Activated naive CD4-positive, alpha-beta T cell (primary cell): Measurements from ENCODE around the gene ARFGEF3.

Experiments
- DNase-seq, 4 experiments: peaks; one replicate each; lab custom pipeline; 2025; lab: John Stamatoyannopoulos, UW

The ARFGEF3 gene

GRCh38 chr6:138308731-138309110, 147.0 kb downstream of the ARFGEF3 start:
- no peak for DNase-seq

GRCh38 chr6:138309695-138310094, 148.0 kb downstream of the ARFGEF3 start:
- no peak for DNase-seq

- no peak for DNase-seq
These were observed 148.6 kb downstream of the ARFGEF3 start for GRCh38 chr6:138310294-138310693.

- DNase-seq: no peak
These were observed 149.1 kb downstream of the ARFGEF3 start for GRCh38 chr6:138310821-138311220.

GRCh38 chr6:138311268-138311667, 149.5 kb downstream of the ARFGEF3 start:
- DNase-seq: no peak

- DNase-seq: no peak
These were observed 157.1 kb downstream of the ARFGEF3 start for GRCh38 chr6:138318741-138319375.

- DNase-seq: no peak
These were observed 160.2 kb downstream of the ARFGEF3 start for GRCh38 chr6:138321934-138322333.

GRCh38 chr6:138323821-138324220, 162.1 kb downstream of the ARFGEF3 start:
- DNase-seq: no peak

GRCh38 chr6:138328210-138328609, 166.5 kb downstream of the ARFGEF3 start:
- DNase-seq: no peak

- no peak for DNase-seq
These were observed 169.0 kb downstream of the ARFGEF3 start for GRCh38 chr6:138330763-138331162.

- DNase-seq: no peak
These were observed 169.7 kb downstream of the ARFGEF3 start for GRCh38 chr6:138331444-138331843.

GRCh38 chr6:138331984-138332383, 170.2 kb downstream of the ARFGEF3 start:
- DNase-seq: no peak

GRCh38 chr6:138334000-138334399, 172.3 kb downstream of the ARFGEF3 start:
- no peak for DNase-seq

GRCh38 chr6:138334963-138335362, 173.2 kb downstream of the ARFGEF3 start:
- DNase-seq: no peak

- DNase-seq: no peak
These were observed 174.5 kb downstream of the ARFGEF3 start for GRCh38 chr6:138336221-138336620.

- DNase-seq: no peak
These were observed 175.3 kb downstream of the ARFGEF3 start for GRCh38 chr6:138337076-138337475.

GRCh38 chr6:138339024-138339423, 177.3 kb downstream of the ARFGEF3 start:
- no peak for DNase-seq

- DNase-seq: no peak
These were observed 179.4 kb downstream of the ARFGEF3 start for GRCh38 chr6:138341176-138341575.

GRCh38 chr6:138343112-138343511, 181.4 kb downstream of the ARFGEF3 start:
- DNase-seq: no peak

- no peak for DNase-seq
These were observed 184.0 kb downstream of the ARFGEF3 start for GRCh38 chr6:138345565-138346285.

- DNase-seq: no peak
These were observed 184.8 kb downstream of the ARFGEF3 start for GRCh38 chr6:138346302-138347195.

- no peak for DNase-seq
These were observed 186.1 kb downstream of the ARFGEF3 start for GRCh38 chr6:138347864-138348263.

GRCh38 chr6:138349891-138350290, 188.2 kb downstream of the ARFGEF3 start:
- no peak for DNase-seq
